ENCODE measurements around the gene GALNT14.

Gene GALNT14

GRCh38 chr2:30935795-30936194, 202.4 kb downstream of the GALNT14 start:
- TF ChIP-seq CTCF (IDR thresholded peaks at IDR 0.05; ENCODE audit: low read depth, low read length), result no peak
- no peak overlapping the region for H3K4me3 ChIP-seq (ENCODE audit: low read depth, low read length)

- H3K4me3 ChIP-seq (ENCODE audit: low read depth, low read length), result no peak overlapping the region
- TF ChIP-seq CTCF (IDR thresholded peaks at IDR 0.05; ENCODE audit: low read depth, low read length), result no peak
These were observed 204.2 kb downstream of the GALNT14 start for GRCh38 chr2:30934066-30934465.

- no peak overlapping the region for H3K4me3 ChIP-seq (ENCODE audit: low read depth, low read length)
- TF ChIP-seq CTCF (IDR thresholded peaks at IDR 0.05; ENCODE audit: low read depth, low read length), result no peak
These were observed 204.7 kb downstream of the GALNT14 start for GRCh38 chr2:30933496-30933895.

- no peak for TF ChIP-seq CTCF (IDR thresholded peaks at IDR 0.05; ENCODE audit: low read depth, low read length)
- H3K4me3 ChIP-seq (ENCODE audit: low read depth, low read length), result no peak overlapping the region
These were observed 205.4 kb downstream of the GALNT14 start for GRCh38 chr2:30932870-30933269.

GRCh38 chr2:30931841-30932407, 206.3 kb downstream of the GALNT14 start:
- H3K4me3 ChIP-seq (ENCODE audit: low read depth, low read length), result no peak overlapping the region
- no peak for TF ChIP-seq CTCF (IDR thresholded peaks at IDR 0.05; ENCODE audit: low read depth, low read length)

- no peak for TF ChIP-seq CTCF (IDR thresholded peaks at IDR 0.05; ENCODE audit: low read depth, low read length)
- H3K4me3 ChIP-seq (ENCODE audit: low read depth, low read length), result no peak overlapping the region
These were observed 207.5 kb downstream of the GALNT14 start for GRCh38 chr2:30930716-30931115.

- no peak overlapping the region for H3K4me3 ChIP-seq (ENCODE audit: low read depth, low read length)
- TF ChIP-seq CTCF (IDR thresholded peaks at IDR 0.05; ENCODE audit: low read depth, low read length), result no peak
These were observed 210.7 kb downstream of the GALNT14 start for GRCh38 chr2:30927465-30928075.

Data from WI38 (cell line).